Endothelial cell of umbilical vein (primary cell): ENCODE measurements around the gene SYNM. TPM values are rescaled to one million over a fixed set of nuclear protein-coding genes. Genes with fewer than 3 reads are reported as not detected.

Experiments
- BruUV-seq: library from RNA; stranded (reverse); fragments of 400-500 nt; replicated peaks from 2 replicates; lab custom pipeline; 2021; lab: Mats Ljungman, UMichigan
- CTCF ChIA-PET: fragments of 300-600, 350-600 bp; sonication (Branson Sonifier 250); formaldehyde crosslinking; loops from one replicate; lab custom pipeline; 2021; ENCODE audit warnings: antibody characterized with exemption, inconsistent platforms; lab: Charles Lee
- POLR2A ChIA-PET: fragments of 300-600, 350-600 bp; sonication (Branson Sonifier 250); formaldehyde crosslinking; loops from one replicate; lab custom pipeline; 2021; ENCODE audit warnings: antibody characterized with exemption, inconsistent platforms; lab: Charles Lee
- DNase-seq: peaks from one replicate; pipeline ENCODE4 v3.0.0-alpha.2; 2011; ENCODE audit warnings: low read depth, low spot score
- FAIRE-seq: peaks from 2 replicates; lab custom pipeline; 2011; peaks lifted over from hg19 to GRCh38; lab: Jason Lieb, UNC
- H2AFZ ChIP-seq: 2 replicates; pipeline ENCODE4 v1.6.0; 2012; ENCODE audit warnings: low read depth, low read length, control low read depth, inconsistent platforms
- H3K27ac ChIP-seq: 2 replicates; pipeline ENCODE4 v1.5.1; 2011; ENCODE audit warnings: low read depth, mild to moderate bottlenecking, control low read depth, low read length, moderate library complexity; ENCODE audit not compliant: insufficient read depth
- H3K27me3 ChIP-seq, 2 experiments: 2 replicates each; pipeline versions ENCODE4 v1.6.0 to v1.6.1; 2011; ENCODE audit warnings: low read length in 2 of 2, mixed read lengths in 1 of 2; ENCODE audit not compliant: control insufficient read depth in 2 of 2, insufficient read depth in 2 of 2
- H3K36me3 ChIP-seq, 2 experiments: 2 replicates in 1 of 2; 3 replicates in 1 of 2; pipeline ENCODE4 v1.5.1; 2011; ENCODE audit warnings: low read length in 2 of 2, mild to moderate bottlenecking in 1 of 2, moderate library complexity in 1 of 2; ENCODE audit not compliant: control insufficient read depth in 2 of 2, insufficient read depth in 2 of 2; ENCODE audit errors: extremely low read depth in 1 of 2
- H3K4me1 ChIP-seq: 3 replicates; pipeline ENCODE4 v1.5.1; 2011; ENCODE audit warnings: mild to moderate bottlenecking, low read length; ENCODE audit not compliant: control insufficient read depth, insufficient read depth; ENCODE audit errors: extremely low read depth
- H3K4me2 ChIP-seq: 2 replicates; pipeline ENCODE4 v1.6.1; 2011; ENCODE audit warnings: low read length, control low read depth, mixed read lengths; ENCODE audit not compliant: insufficient read depth
- H3K4me3 ChIP-seq, 3 experiments: fragments of 200-600 bp in 1 of 3; sonication (generic), shearing (Covaris generic) in 1 of 3; replicated peaks in 1 of 3; 2 replicates each; pipeline ENCODE4 v1.5.1; 2011 to 2016; ENCODE audit warnings: control low read depth in 3 of 3, low read length in 3 of 3, mild to moderate bottlenecking in 2 of 3, inconsistent platforms in 1 of 3, low read depth in 1 of 3, moderate library complexity in 1 of 3; ENCODE audit not compliant: insufficient read depth in 1 of 3
- H3K79me2 ChIP-seq: 2 replicates; pipeline ENCODE4 v1.6.0; 2012; ENCODE audit warnings: low read length, inconsistent platforms; ENCODE audit not compliant: control insufficient read depth, insufficient read depth
- H3K9ac ChIP-seq: replicated peaks from 2 replicates; pipeline ENCODE3; 2011; ENCODE audit warnings: low read length, control low read depth; ENCODE audit not compliant: insufficient read depth; ENCODE audit errors: extremely low read depth
- H3K9me1 ChIP-seq: replicated peaks from 3 replicates; pipeline ENCODE4 v1.6.0; 2011; ENCODE audit warnings: mild to moderate bottlenecking, low read length; ENCODE audit not compliant: control insufficient read depth, insufficient read depth; ENCODE audit errors: extremely low read depth
- H3K9me3 ChIP-seq: replicated peaks from 2 replicates; pipeline ENCODE4 v1.5.1; 2012; ENCODE audit warnings: low read length, inconsistent platforms; ENCODE audit not compliant: control insufficient read depth, insufficient read depth
- H4K20me1 ChIP-seq: replicated peaks from 2 replicates; pipeline ENCODE3; 2011; ENCODE audit warnings: mild to moderate bottlenecking, low read length; ENCODE audit not compliant: control insufficient read depth, insufficient read depth; ENCODE audit errors: extremely low read depth
- CTCF ChIP-seq, 2 donors: IDR thresholded peaks; 1 replicate in 1 of 2; 2 replicates in 1 of 2; pipeline ENCODE4 v1.5.1; 2011; ENCODE audit warnings: low read length in 2 of 2, mild to moderate bottlenecking in 2 of 2, moderate library complexity in 2 of 2, control low read depth in 1 of 2, inconsistent platforms in 1 of 2, low read depth in 1 of 2; ENCODE audit not compliant: insufficient read depth in 1 of 2; ENCODE audit errors: extremely low read depth in 1 of 2
- EZH2 ChIP-seq: IDR thresholded peaks from 2 replicates; pipeline ENCODE4 v1.6.1; 2012; ENCODE audit warnings: borderline replicate concordance, low read depth, mild to moderate bottlenecking, moderate library complexity, low read length, inconsistent platforms; ENCODE audit not compliant: severe bottlenecking
- FOS ChIP-seq: IDR thresholded peaks from 2 replicates; pipeline ENCODE4 v1.6.1; 2011; ENCODE audit warnings: mild to moderate bottlenecking, low read length, moderate library complexity, borderline replicate concordance; ENCODE audit not compliant: insufficient read depth
- GATA2 ChIP-seq: IDR thresholded peaks from 2 replicates; pipeline ENCODE4 v1.7.0; 2011; ENCODE audit warnings: low read depth, mild to moderate bottlenecking, moderate library complexity, mixed read lengths, low read length; ENCODE audit not compliant: insufficient read length, insufficient read depth
- JUN ChIP-seq: IDR thresholded peaks from 2 replicates; pipeline ENCODE4 v1.6.1; 2011; ENCODE audit warnings: borderline replicate concordance, low read depth; ENCODE audit not compliant: insufficient read length, insufficient read depth
- MAX ChIP-seq: IDR thresholded peaks from 2 replicates; pipeline ENCODE4 v1.6.1; 2011; ENCODE audit not compliant: insufficient read depth, insufficient read length
- MYC ChIP-seq: IDR thresholded peaks from one replicate; pipeline ENCODE4 v1.6.1; 2011; ENCODE audit warnings: mild to moderate bottlenecking, low read depth, low read length
- POLR2A ChIP-seq: IDR thresholded peaks from 2 replicates; pipeline ENCODE4 v1.6.1; 2012; ENCODE audit warnings: low read depth, mild to moderate bottlenecking, control low read depth, low read length
- POLR2AphosphoS5 ChIP-seq: IDR thresholded peaks from 2 replicates; pipeline ENCODE4 v1.6.1; 2012; ENCODE audit warnings: low read depth, mild to moderate bottlenecking, control low read depth, low read length, moderate library complexity; ENCODE audit not compliant: insufficient read depth
- dilution Hi-C: fragments of 300-500 bp; cut with MboI; formaldehyde crosslinking; loops from one replicate; pipeline ENCODE4 v1.15.0; 2019; ENCODE audit warnings: low sequenced_read_pairs; ENCODE audit not compliant: extremely low pct_ligation_motif_present
- intact Hi-C: fragments of 100-400 bp; cut with micrococcal nuclease; formaldehyde crosslinking; loops from one replicate; pipeline ENCODE4 v1.10.0; 2022
- polyA plus RNA-seq, 4 experiments: library from polyadenylated mRNA; depleted of rRNA in 3 of 4; stranded (reverse) in 3 of 4; unstranded in 1 of 4; fragments of >200 nt; gene quantifications; 2 replicates each; pipeline versions ENCODE4 v1.2.1 to v1.2.3, GENCODE V29; 2011 to 2012; ENCODE audit warnings: missing spikeins in 1 of 4
- total RNA-seq: library from RNA; stranded (reverse); gene quantifications from 2 replicates; pipeline ENCODE4 v1.2.3, GENCODE V29; 2021

SYNM gene
- total and polyA plus RNA-seq, 2 donors (not counting 3 experiments of a cell fraction or from before 2014, with no cell fraction given) = 3.7 to 10.2 TPM

- intact Hi-C loops = no loop called here
- Histone ChIP-seq H3K9ac (no peak overlapping the region), H3K4me1 (peaks cover 2% of the 10 kb centered on the region), H3K27me3 (no peaks in the 10 kb centered on the region), H3K9me3 (no peaks in the 10 kb centered on the region), H3K79me2 (no peaks in the 10 kb centered on the region), H3K4me3 (no peak overlapping the region), H2AFZ (no peak overlapping the region), H4K20me1 (no peaks in the 10 kb centered on the region), H3K27ac (no peak overlapping the region), H3K9me1 (no peaks in the 10 kb centered on the region), H3K4me2 (no peak overlapping the region), H3K36me3 (peaks cover 0 to 3% of the 10 kb centered on the region in 2 experiments)
- DNase-seq (no peak), FAIRE-seq (no peak)
- POLR2A ChIA-PET = no interaction called here
- dilution Hi-C loops = no loop called here
- BruUV-seq = no TSS peak
- CTCF ChIA-PET = no interaction called here
- TF ChIP-seq POLR2AphosphoS5 = no peak
- TF ChIP-seq FOS = no peak
- TF ChIP-seq EZH2 = no peak
- no peak for TF ChIP-seq CTCF (IDR thresholded peaks at IDR 0.05; ENCODE audit: extremely low read depth in 1 of 2, insufficient read depth in 1 of 2, low read depth in 1 of 2, low read length in 2 of 2)
- TF ChIP-seq MAX = no peak
- TF ChIP-seq MYC = no peak
Measured at GRCh38 chr15:99172171-99172570, 67.3 kb downstream of the SYNM start.

GRCh38 chr15:99172989-99173388 is 68.1 kb downstream of the SYNM start:
- intact Hi-C loops (no loop called here), dilution Hi-C loops (no loop called here)
- Histone ChIP-seq H3K27ac (no peak overlapping the region), H3K27me3 (no peaks in the 10 kb centered on the region), H2AFZ (no peak overlapping the region), H3K9ac (no peak overlapping the region), H3K4me2 (no peak overlapping the region), H3K4me1 (peaks cover 7% of the 10 kb centered on the region), H4K20me1 (no peaks in the 10 kb centered on the region), H3K9me3 (no peaks in the 10 kb centered on the region), H3K79me2 (no peaks in the 10 kb centered on the region), H3K4me3 (no peak overlapping the region), H3K9me1 (no peaks in the 10 kb centered on the region), H3K36me3 (peaks cover 0 to 3% of the 10 kb centered on the region in 2 experiments)
- TF ChIP-seq EZH2 (no peak), MAX (no peak), JUN (no peak), GATA2 (no peak), FOS (no peak), CTCF (IDR thresholded peaks at IDR 0.05; ENCODE audit: extremely low read depth in 1 of 2, insufficient read depth in 1 of 2, low read depth in 1 of 2, low read length in 2 of 2) (no peak), MYC (no peak), POLR2A (no peak), POLR2AphosphoS5 (no peak)
- BruUV-seq = no TSS peak
- ChIA-PET CTCF (no interaction called here), POLR2A (no interaction called here)
- no peak for DNase-seq
- FAIRE-seq = no peak
